HG03097 (cell line): ENCODE measurements around the gene ECI1.
A peak's percentile ranks its signal among the peaks of the same experiment; 100 is the strongest.
"Not testable (repeated sequence)": the region's sequence is repeated elsewhere in the genome, so short reads cannot be mapped to it uniquely, and the experiment has no call there.

Experiments
- ATAC-seq: cut with Tn5 transposase; IDR thresholded peaks from one replicate; pipeline ENCODE4 v1.9.1; 2021; ENCODE audit not compliant: unreplicated experiment, low FRiP score

The ECI1 gene

DNA sequence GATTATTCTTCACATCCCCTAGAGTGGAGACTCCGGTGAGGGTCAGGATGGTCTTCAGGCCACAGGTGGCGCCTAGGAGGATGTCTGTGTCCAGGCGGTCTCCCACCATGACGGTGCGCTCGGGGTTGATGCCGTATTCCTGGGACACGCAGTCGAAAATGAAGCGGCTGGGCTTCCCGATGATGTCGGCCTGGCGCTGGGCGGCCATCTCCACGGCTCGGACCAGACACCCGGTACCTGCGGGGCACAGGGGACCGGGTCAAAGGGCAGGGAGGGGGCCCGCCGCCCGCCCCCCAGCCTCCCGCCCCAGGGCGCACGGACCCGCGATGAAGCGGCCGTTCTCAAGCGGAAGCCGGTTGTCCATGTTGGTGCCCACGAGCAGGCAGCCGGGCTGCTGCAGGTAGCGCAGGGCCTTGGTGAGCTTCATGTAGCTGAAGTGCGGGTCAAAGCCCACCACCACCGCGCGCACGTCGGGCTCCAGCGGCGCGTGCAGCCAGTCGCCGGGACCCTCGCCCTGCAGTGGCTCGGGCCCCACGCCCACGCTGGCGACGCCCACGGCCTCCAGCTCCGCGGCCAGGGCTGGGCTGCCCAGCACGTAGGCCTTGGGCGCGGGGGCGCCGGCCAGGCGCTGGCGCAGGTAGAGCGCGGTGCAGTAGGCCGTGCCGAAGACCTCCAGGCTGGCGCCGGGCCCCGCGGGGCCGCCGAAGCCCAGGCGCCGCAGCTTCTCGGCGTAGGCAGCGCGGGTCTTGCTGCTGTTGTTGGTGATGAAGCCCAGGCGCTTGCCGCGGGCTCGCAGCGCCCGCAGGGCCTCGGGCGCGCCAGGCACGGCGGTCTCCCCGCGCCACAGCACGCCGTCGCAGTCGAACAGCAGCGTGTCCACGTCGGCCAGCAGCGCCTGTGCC is 37.3 kb downstream of the ECI1 start:
- ATAC-seq: peak; percentile 7

DNA sequence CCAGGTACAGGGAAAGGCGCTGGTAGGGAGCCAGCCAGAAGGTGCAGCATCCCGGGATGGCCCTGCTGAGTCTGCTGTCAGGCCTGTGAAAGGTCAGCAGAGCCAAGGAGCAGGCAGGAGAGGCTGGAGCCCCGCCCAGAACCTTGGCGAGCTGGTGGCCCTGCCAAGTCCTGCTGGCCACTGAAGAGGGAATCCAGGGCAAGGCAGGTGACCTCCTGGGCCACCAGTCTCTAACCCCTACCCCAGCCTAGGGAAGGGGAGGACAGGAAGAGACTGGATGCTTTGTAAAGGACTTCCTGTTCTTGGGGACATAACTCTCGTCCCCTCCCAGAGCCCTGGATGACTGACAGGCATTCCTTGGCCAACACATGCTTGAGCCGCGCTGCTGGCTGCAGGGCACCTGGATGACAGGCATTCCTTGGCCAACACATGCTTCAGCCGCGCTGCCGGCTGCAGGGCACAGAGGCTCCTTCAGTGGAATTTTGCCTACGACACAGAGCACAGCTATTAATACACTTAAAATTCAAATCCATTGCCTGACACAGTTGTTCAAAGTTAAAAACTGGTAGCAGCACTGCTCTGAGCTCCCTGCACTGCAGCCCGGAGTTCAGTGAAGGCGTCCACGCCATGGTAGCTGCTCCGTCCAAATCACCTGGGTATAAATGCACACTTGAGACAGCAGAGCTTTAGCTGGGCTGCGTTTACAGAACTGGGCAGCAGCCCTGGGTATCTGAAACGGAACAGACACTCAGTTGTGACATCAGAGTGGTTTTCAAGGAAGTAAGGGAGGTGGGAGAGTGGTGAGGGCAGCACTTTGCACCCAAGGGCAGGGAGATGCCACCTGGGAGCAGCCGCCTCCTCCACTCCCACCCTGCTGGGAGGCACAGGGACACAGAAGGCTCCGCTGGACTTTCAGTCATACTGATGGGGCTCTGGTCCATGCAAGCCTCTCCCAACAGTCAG is 38.7 kb downstream of the ECI1 start:
- no peak for ATAC-seq

DNA sequence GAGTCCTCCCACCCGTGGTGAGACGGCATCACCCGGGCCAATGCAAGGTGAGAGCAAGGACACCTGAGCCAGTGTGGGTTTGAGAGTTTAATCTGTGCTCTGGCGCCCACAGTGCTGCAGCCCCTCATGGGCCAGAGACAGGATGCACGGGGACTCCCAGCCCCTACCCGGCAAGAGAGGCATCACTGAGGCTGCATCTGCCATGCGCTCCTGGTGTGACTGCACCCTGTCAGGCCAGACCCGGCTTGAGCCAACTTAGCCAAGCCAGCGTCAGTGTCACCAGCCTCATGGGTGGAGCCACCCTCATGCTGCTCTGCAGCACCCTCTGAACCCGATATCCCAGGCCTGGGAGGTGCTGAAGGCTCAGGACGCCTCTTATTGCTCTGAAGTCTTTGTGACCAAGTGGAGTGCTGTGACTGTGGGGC is 39.5 kb downstream of the ECI1 start:
- ATAC-seq: no peak

GRCh38 chr16:2210386-2211365 is 40.7 kb downstream of the ECI1 start, which contains the start of gene BRICD5:
BRICD5 (minus strand) TSS chr16:2210863; CDS start chr16:2210833, 30 bp downstream.
- no peak for ATAC-seq

GRCh38 chr16:2210009-2210332 is 41.4 kb downstream of the ECI1 start:
- ATAC-seq: no peak

DNA sequence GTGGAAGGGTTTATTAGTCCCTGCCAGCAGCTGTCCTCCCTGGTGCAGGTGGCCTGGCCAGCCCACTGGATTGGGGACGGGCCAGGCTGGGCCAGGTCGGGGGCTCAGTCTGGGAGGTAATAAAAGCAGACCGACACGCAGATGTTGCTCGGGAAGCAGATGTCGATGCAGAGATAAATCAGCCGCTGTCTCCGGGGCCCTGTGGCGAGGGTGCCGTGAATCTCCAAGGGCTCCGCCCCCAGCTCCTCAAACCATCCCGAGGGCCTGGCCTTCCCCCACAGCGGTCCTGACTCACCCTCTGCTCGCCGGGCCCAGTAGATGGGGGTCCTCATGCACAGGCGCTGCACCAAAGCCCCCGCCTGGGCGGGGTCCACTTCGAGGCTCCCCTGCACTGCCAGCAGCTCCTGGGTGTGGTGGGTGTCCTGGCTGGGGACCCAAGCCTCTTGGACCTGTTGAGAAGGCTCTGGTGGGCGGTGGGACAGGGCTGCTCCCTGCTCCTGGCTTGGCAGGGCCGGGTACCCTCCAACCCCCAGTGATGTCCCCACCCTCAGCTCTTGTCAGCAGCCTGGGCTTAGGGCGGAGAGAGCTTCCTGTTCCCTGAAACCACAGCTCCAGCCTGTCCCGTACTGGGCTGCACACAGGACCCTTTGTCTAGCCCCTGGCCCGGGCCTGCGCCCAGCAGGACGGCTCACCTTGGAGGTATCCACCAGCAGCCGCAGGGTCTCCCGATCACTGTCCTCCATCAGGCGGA is 42.0 kb downstream of the ECI1 start:
- no peak for ATAC-seq

- ATAC-seq: no peak
These were observed 42.6 kb downstream of the ECI1 start for GRCh38 chr16:2208772-2209171.

DNA sequence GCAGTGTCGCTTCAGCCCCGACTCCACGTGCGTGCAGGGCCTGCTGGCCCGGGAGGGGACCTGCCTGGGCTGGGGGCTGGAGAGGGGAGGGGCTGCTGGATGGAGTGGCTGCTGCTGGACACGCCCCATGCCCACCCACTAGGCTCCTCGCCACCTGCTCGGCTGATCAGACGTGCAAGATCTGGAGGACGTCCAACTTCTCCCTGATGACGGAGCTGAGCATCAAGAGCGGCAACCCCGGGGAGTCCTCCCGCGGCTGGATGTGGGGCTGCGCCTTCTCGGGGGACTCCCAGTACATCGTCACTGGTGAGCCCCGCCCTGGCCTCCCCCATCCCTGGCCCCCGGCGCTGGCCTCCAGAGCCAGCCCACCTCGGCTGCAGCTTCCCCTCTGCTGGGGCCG is 43.1 kb downstream of the ECI1 start:
- no peak for ATAC-seq

GRCh38 chr16:2207872-2208271 is 43.5 kb downstream of the ECI1 start:
- no peak for ATAC-seq

DNA sequence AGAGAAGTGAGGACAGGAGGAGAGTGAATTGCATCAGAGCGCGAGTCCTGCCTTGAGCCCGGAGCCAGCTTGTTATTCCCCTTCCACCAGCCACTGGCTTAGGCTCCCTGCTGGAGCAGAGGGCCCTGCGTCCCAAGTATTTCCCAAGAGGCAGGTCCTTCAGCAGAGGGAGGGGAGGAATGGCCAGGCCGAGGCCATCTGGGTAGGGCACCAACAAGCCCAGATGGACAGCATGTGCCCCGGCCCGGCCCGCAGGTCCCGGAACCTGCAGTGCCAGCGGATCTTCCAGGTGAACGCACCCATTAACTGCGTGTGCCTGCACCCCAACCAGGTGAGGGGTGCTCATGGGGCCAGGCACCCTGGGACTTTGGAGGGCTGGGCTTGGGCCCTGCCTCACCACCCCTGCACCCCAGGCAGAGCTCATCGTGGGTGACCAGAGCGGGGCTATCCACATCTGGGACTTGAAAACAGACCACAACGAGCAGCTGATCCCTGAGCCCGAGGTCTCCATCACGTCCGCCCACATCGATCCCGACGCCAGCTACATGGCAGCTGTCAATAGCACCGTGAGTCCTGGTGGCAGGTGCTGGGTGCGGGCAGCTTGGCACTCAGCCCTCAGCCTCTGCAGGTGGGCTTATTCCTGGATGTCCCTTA is 44.5 kb downstream of the ECI1 start:
- no peak for ATAC-seq

DNA sequence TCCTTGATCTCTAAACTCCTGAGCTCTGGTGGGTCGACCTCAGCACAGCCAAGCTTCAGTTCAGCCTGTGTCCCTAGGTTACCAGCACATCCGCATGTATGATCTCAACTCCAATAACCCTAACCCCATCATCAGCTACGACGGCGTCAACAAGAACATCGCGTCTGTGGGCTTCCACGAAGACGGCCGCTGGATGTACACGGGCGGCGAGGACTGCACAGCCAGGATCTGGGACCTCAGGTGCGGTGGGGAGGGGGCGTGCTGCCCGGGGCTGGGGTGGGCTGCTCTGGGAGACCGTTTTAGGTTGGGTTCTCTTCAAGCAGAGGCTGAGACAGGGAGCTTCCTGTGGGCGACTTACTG is 45.0 kb downstream of the ECI1 start:
- ATAC-seq: no peak

DNA sequence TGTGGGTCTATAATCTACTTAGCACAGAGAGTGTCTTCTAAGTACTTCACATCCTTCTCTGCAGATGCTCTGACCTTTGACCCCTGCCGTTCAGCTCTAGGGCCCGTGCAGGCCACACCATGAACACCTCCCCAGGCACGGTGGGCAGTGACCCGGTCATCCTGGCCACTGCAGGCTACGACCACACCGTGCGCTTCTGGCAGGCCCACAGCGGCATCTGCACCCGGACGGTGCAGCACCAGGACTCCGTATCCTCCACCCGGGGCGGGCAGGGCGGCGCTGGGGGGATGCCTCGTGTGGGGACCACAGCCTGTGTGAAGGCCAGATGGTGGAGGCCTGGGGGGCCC is 45.4 kb downstream of the ECI1 start:
- peak; percentile 1 for ATAC-seq

DNA sequence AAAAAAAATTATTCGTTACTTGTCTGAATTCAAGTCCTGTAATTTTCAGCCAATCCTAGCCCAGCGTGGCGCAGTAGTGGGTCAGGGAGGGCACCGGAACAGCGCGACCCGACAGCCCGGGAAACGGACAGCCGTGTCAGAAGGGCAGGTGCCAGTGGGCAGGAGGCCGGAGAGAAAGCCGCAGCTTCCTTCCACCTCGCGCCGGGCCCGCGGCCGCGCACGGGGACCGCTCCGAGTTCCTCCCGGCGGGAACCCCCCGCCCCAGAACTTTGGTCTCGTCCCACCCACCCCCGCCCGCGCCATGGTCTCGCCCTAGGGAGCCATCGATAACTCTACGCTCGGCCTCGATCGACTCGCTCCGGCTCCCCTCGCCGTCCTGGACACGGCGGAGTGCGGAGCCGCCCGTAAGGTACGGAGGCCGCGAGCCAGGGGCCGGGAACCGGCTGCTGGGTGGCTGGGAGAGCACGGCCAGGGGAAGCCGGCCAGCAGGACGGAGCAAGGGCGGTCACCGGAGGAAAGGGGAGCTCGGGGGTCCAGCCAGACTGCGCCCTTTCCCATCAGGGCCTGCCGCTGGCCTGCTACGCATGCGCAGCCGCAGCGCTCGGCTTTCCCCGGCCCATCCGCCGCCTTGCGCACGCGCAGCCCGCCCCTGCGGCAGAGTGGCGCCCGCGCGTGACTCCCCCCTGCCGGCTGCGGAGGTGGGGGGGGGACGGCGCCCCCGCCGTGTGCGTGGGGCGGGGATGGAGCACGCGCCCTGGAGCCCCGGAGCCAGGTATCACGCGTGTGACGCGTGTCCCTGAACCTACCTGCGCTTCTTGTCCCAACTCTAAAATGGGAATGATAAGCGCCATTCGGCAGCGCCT is 46.1 kb downstream of the ECI1 start, which contains the start of gene MLST8:
Gene MLST8, plus strand, starts transcription at position 351 of the 863 bp plus-strand sequence. CDS start 632 bp downstream, outside the sequence.
- peak; percentile 62 for ATAC-seq

- no peak for ATAC-seq
These were observed 46.8 kb downstream of the ECI1 start for GRCh38 chr16:2204416-2205103.

DNA sequence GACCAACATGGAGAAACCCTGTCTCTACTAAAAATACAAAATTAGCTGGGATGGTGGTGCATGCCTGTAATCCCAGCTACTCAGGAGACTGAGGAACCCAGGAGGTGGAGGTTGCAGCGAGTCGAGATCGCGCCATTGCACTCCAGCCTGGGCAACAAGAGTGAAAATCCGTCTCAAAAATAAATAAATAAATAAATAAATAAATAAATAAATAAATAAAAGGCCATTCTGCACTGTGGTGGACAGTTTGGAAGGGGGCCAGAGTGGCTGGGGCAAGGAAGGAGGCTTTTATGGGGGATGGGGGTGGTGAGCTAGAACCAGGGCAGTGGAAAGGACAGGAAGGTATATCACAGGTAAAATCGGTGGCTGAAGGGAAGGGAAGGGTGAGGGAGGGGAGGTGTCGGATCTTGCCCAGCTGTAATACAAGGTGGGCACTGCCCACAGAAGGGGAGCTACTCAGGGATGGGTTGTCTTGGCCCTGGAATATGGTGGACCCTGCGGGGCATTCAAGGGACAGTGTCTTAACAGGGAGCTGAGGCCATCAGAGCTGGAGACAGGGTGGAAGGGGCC is 48.2 kb downstream of the ECI1 start:
- ATAC-seq: not testable (repeated sequence)

DNA sequence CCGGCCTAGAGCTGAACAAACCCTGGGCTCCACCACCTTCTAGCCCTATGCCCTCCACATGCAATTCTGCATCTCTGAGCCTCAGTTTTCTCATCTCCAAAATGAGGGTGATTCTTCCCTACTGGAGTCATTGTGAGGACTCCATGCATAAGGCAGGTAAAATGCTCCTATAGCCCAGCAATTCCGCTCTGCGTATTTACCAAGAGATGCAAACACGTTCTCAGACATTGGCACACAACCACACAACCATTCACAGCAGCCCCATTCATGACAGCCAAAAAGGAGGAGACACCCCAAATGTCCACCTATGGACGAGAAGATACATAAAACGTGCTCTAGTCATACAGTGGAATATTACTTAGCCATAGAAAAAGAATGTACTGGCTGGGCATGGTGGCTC is 51.1 kb downstream of the ECI1 start:
- no peak for ATAC-seq

DNA sequence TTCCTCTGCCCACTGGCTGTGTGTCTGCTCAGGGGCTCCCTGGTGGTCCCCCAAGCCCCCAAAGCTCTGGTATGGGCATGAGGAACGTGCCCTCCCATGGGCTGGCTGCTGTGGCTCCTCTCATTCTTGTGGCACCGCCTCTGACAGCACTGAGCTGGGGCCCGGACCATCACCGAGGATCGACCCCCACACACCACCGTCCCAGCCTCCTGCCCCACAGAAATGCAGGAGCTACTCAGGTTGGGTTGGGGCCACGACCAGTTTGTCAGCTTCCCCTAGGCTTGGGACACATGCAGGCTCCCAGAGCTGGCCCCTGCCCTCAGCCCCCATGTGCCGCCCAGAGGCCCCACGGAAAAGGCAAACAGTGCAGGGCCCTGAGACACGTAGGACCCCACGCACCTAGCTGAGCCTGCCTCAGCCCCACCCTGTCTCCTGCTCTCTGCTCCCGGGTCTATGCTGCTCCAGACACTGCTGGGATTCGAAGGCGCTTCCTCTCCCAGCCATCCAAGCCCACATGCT is 51.7 kb downstream of the ECI1 start:
- no peak for ATAC-seq
